K562 (cell line): Measurements from ENCODE around the gene LYAR. TPM values are rescaled to one million over a fixed set of nuclear protein-coding genes. Genes with fewer than 3 reads are reported as not detected.
A peak's percentile ranks its signal among the peaks of the same experiment; 100 is the strongest.

Source experiments
- BRCA1 ChIP-seq, 2 experiments: fragments of 450-650 bp in 1 of 2; sonication (generic) in 1 of 2; formaldehyde crosslinking in 1 of 2; IDR thresholded peaks; 2 replicates each; pipeline versions ENCODE4 v1.5.0 to v1.6.1; 2017 to 2020; ENCODE audit warnings: mild to moderate bottlenecking in 1 of 2, missing genetic modification reagents in 1 of 2
- CEBPB ChIP-seq: fragments of 450-650 bp; IDR thresholded peaks from 2 replicates; pipeline ENCODE4 v1.6.1; 2016; ENCODE audit warnings: missing genetic modification characterization, missing compliant biosample characterization
- CREB1 ChIP-seq, 2 experiments: sonication (generic) in 1 of 2; formaldehyde crosslinking in 1 of 2; IDR thresholded peaks; 2 replicates each; pipeline versions ENCODE4 v1.6.1 to v1.8.0; 2012 to 2022; ENCODE audit warnings: inconsistent platforms in 1 of 2, mild to moderate bottlenecking in 1 of 2, missing genetic modification reagents in 1 of 2, moderate library complexity in 1 of 2
- E2F8 ChIP-seq: fragments of 450-650 bp; IDR thresholded peaks from 2 replicates; pipeline ENCODE4 v1.7.1; 2018; ENCODE audit warnings: mild to moderate bottlenecking, low read depth; ENCODE audit not compliant: partially characterized antibody
- FOXJ3 ChIP-seq: sonication (generic); formaldehyde crosslinking; IDR thresholded peaks from 2 replicates; pipeline ENCODE4 v1.4.0; 2020; ENCODE audit warnings: mild to moderate bottlenecking, missing genetic modification reagents
- JUND ChIP-seq, 2 experiments: IDR thresholded peaks; 2 replicates in 1 of 2; 3 replicates in 1 of 2; pipeline ENCODE4 v1.6.1; 2011; ENCODE audit warnings: borderline replicate concordance in 2 of 2, low read depth in 2 of 2, low read length in 2 of 2, improper control_type of control experiment in 1 of 2, missing biosample characterization in 1 of 2, missing genetic modification characterization in 1 of 2, missing genetic modification reagents in 1 of 2
- KDM5B ChIP-seq: fragments of 200-600 bp; sonication (generic); IDR thresholded peaks from 2 replicates; pipeline ENCODE4 v1.6.1; 2012; ENCODE audit warnings: low read depth, mild to moderate bottlenecking, moderate library complexity, low read length, control low read depth, inconsistent platforms; ENCODE audit not compliant: insufficient replicate concordance
- KLF10 ChIP-seq: fragments of 250-450 bp; sonication (Bioruptor Pico); IDR thresholded peaks from 2 replicates; pipeline ENCODE4 v1.6.1; 2021; ENCODE audit warnings: matching md5 sums
- KLF16 ChIP-seq: IDR thresholded peaks from 2 replicates; pipeline ENCODE4 v1.6.1; 2016; ENCODE audit warnings: antibody characterized with exemption
- MAX ChIP-seq: sonication (generic); formaldehyde crosslinking; IDR thresholded peaks from 2 replicates; pipeline ENCODE4 v1.9.0; 2022; ENCODE audit warnings: mild to moderate bottlenecking, missing genetic modification reagents
- MTA1 ChIP-seq: fragments of 450-650 bp; IDR thresholded peaks from 2 replicates; pipeline ENCODE4 v1.6.1; 2017; ENCODE audit warnings: borderline replicate concordance
- MYBL2 ChIP-seq, 2 experiments: fragments of 450-650 bp in 1 of 2; sonication (generic) in 1 of 2; formaldehyde crosslinking in 1 of 2; IDR thresholded peaks; 2 replicates each; pipeline versions ENCODE4 v1.6.1 to v1.8.1; 2017 to 2022; ENCODE audit warnings: borderline replicate concordance in 1 of 2, inconsistent platforms in 1 of 2, low read depth in 1 of 2, mild to moderate bottlenecking in 1 of 2, missing genetic modification reagents in 1 of 2, moderate library complexity in 1 of 2
- SLC30A9 ChIP-seq: fragments of 250-450 bp; sonication (Bioruptor Pico); IDR thresholded peaks from 2 replicates; pipeline ENCODE4 v1.8.0; 2022; ENCODE audit warnings: mild to moderate bottlenecking, moderate library complexity
- STAT5A ChIP-seq: IDR thresholded peaks from 2 replicates; pipeline ENCODE4 v1.6.1; 2012; ENCODE audit warnings: low read length, inconsistent platforms, borderline replicate concordance
- TBL1XR1 ChIP-seq, 2 experiments: IDR thresholded peaks; 2 replicates each; pipeline ENCODE4 v1.6.1; 2012; ENCODE audit warnings: improper control_type of control experiment in 2 of 2, low read length in 2 of 2, mild to moderate bottlenecking in 1 of 2
- TEAD2 ChIP-seq: fragments of 450-650 bp; IDR thresholded peaks from 2 replicates; pipeline ENCODE4 v1.6.1; 2016; ENCODE audit warnings: missing genetic modification characterization, control low read depth, missing compliant biosample characterization
- U2AF1 ChIP-seq: fragments of 200-400 bp; formaldehyde crosslinking; optimal IDR thresholded peaks from 2 replicates; pipeline ENCODE3; 2017; ENCODE audit warnings: mild to moderate bottlenecking, low read depth, low read length, moderate library complexity
- USF1 ChIP-seq: sonication (generic); formaldehyde crosslinking; IDR thresholded peaks from 2 replicates; pipeline ENCODE4 v1.9.0; 2022; ENCODE audit warnings: mild to moderate bottlenecking, missing genetic modification reagents
- USF2 ChIP-seq: sonication (generic); formaldehyde crosslinking; IDR thresholded peaks from 2 replicates; pipeline ENCODE4 v1.5.0; 2020; ENCODE audit warnings: missing genetic modification reagents
- ZNF395 ChIP-seq: fragments of 200-800 bp; sonication (Bioruptor generic); IDR thresholded peaks from 2 replicates; pipeline ENCODE4 v1.6.1; 2017; ENCODE audit warnings: missing genetic modification characterization, missing compliant biosample characterization
- ZNF444 ChIP-seq: fragments of 250-450 bp; sonication (Bioruptor Pico); IDR thresholded peaks from 2 replicates; pipeline ENCODE4 v1.4.0; 2020; ENCODE audit warnings: mild to moderate bottlenecking, moderate library complexity
- polyA plus RNA-seq, 8 experiments: library from polyadenylated mRNA; depleted of rRNA in 4 of 8; stranded (reverse) in 5 of 8; unstranded in 3 of 8; fragments of >200 nt; fragmentation: Nextera tagmentation in 2 of 8; fragmentation: Illumina TruSeq in 1 of 8; extraction: Ambion mirVana in 2 of 8; extraction: Trizol in 1 of 8; gene quantifications; 2 replicates each; pipeline versions ENCODE4 v1.2.1 to v1.2.3, GENCODE V29; 2011 to 2014; ENCODE audit warnings: inconsistent platforms in 1 of 8, missing spikeins in 1 of 8
- total RNA-seq, 7 experiments: library from RNA; depleted of rRNA in 6 of 7; stranded (reverse); fragments of >200 nt in 6 of 7; fragmentation: Illumina TruSeq in 2 of 7; extraction: Trizol in 2 of 7; gene quantifications; 2 replicates each; pipeline versions ENCODE4 v1.2.1 to v1.2.3, GENCODE V29; 2011 to 2021; ENCODE audit warnings: low replicate concordance in 1 of 7

Gene LYAR
- total and polyA plus RNA-seq, 9 of the 15 experiments (the other 6 are each of a cell fraction or from before 2014, with no cell fraction given) = 28.3 to 172 (median 127) TPM

- no peak for TF ChIP-seq CEBPB (tag)
- TF ChIP-seq MYBL2 (IDR thresholded peaks at IDR 0.05; ENCODE audit: low read depth) = no peak
- TF ChIP-seq MYBL2 (CRISPR knock-in tag; IDR thresholded peaks at IDR 0.05; ENCODE audit: borderline replicate concordance) = no peak
- TF ChIP-seq USF2 (CRISPR knock-in tag) = peak; percentile 79
- no peak for TF ChIP-seq KLF16
- no peak for TF ChIP-seq TEAD2 (tag)
- no peak; the same call in 1 of the 2 replicates for TF ChIP-seq JUND (IDR thresholded peaks at IDR 0.05; ENCODE audit: borderline replicate concordance, low read depth, low read length)
- no peak for TF ChIP-seq JUND (tag; IDR thresholded peaks at IDR 0.05; ENCODE audit: borderline replicate concordance, low read depth, low read length)
- TF ChIP-seq ZNF395 (CRISPR knock-in tag) = no peak
- TF ChIP-seq KDM5B = no peak
- TF ChIP-seq BRCA1 (IDR thresholded peaks at IDR 0.05) = no peak
- no peak for TF ChIP-seq BRCA1 (CRISPR knock-in tag; IDR thresholded peaks at IDR 0.05)
- no peak for TF ChIP-seq CREB1 (IDR thresholded peaks at IDR 0.05)
- TF ChIP-seq CREB1 (CRISPR knock-in tag; IDR thresholded peaks at IDR 0.05) = no peak
- TF ChIP-seq U2AF1 = no peak
- no peak for TF ChIP-seq FOXJ3 (CRISPR knock-in tag)
- peak; percentile 83 for TF ChIP-seq USF1 (CRISPR knock-in tag)
- TF ChIP-seq ZNF444 (CRISPR knock-in tag) = no peak
- TF ChIP-seq STAT5A = no peak
- peak; percentile 47; the same call in 1 of the 2 replicates for TF ChIP-seq MAX (CRISPR knock-in tag)
- TF ChIP-seq MTA1 = no peak
- TF ChIP-seq E2F8 = no peak
- peak in 1 of 2 experiments; percentile 49; a peak in 2 of 4 replicates for TF ChIP-seq TBL1XR1 (IDR thresholded peaks at IDR 0.05; ENCODE audit: low read length in 2 of 2)
- TF ChIP-seq SLC30A9 (CRISPR knock-in tag) = no peak
- no peak for TF ChIP-seq KLF10 (CRISPR knock-in tag)
Measured at GRCh38 chr4:4339504-4340085, 49.6 kb upstream of the LYAR start (continued).
